Thoracic aorta (tissue), 2 donors: Measurements from ENCODE around the gene ITGA4. TPM values are rescaled to one million over a fixed set of nuclear protein-coding genes. Genes with fewer than 3 reads are reported as not detected.

ENCODE experiments used
- ATAC-seq: fragments of 150-250 bp; one replicate; pipeline ENCODE4 v1.8.0; 2017; ENCODE audit warnings: low read depth; ENCODE audit not compliant: insufficient number of reproducible peaks, low FRiP score
- DNase-seq: peaks from one replicate; pipeline ENCODE4 v3.0.0-alpha.2; 2020; ENCODE audit warnings: low spot score
- H3K27ac ChIP-seq, 2 donors: fragments of 200-600 bp; sonication (generic); 1 replicate in 1 of 2; 2 replicates in 1 of 2; pipeline ENCODE4 v1.5.1; 2016; ENCODE audit warnings: mild to moderate bottlenecking in 2 of 2, moderate library complexity in 2 of 2
- H3K27me3 ChIP-seq: fragments of 200-600 bp; sonication (generic); replicated peaks from 2 replicates; pipeline ENCODE4 v1.6.0; 2016; ENCODE audit warnings: mild to moderate bottlenecking; ENCODE audit not compliant: insufficient read depth
- H3K36me3 ChIP-seq: fragments of 200-600 bp; sonication (generic); one replicate; pipeline ENCODE4 v1.5.1; 2016
- H3K4me1 ChIP-seq, 2 donors: fragments of 200-600 bp; sonication (generic); 1 replicate in 1 of 2; 2 replicates in 1 of 2; pipeline versions ENCODE4 v1.5.1 to v1.6.0; 2016; ENCODE audit warnings: low read depth in 2 of 2, mild to moderate bottlenecking in 1 of 2; ENCODE audit not compliant: control insufficient read depth in 1 of 2
- H3K4me3 ChIP-seq: fragments of 200-600 bp; sonication (generic); 2 replicates; pipeline ENCODE4 v1.5.1; 2016; ENCODE audit warnings: mild to moderate bottlenecking
- H3K9me3 ChIP-seq: fragments of 200-600 bp; sonication (generic); 2 replicates; pipeline ENCODE4 v1.5.1; 2016
- total RNA-seq, 2 donors: library from RNA; depleted of rRNA; stranded (reverse); fragments of >200 nt; gene quantifications; one replicate each; pipeline versions ENCODE4 v1.1.0 to v1.2.3, GENCODE V29; 2016
- TF ChIP-seq, protein P1 (sequence below): fragments of 200-600 bp; sonication (generic); IDR thresholded peaks from one replicate; pipeline ENCODE4 v1.5.1; 2019; ENCODE audit warnings: antibody characterized with exemption

Gene ITGA4
- total RNA-seq, 2 donors from 2014 or later, result 21.9 to 40.3 TPM

- ATAC-seq (no peak), DNase-seq (no peak)
- Histone ChIP-seq H3K27ac (no peak overlapping the region), H3K27me3 (no peaks in the 10 kb centered on the region), H3K9me3 (no peaks in the 10 kb centered on the region), H3K36me3 (no peaks in the 10 kb centered on the region), H3K4me1 (peaks cover 0 to 4% of the 10 kb centered on the region in 2 donors), H3K4me3 (no peak overlapping the region)
- TF ChIP-seq, protein P1, sequence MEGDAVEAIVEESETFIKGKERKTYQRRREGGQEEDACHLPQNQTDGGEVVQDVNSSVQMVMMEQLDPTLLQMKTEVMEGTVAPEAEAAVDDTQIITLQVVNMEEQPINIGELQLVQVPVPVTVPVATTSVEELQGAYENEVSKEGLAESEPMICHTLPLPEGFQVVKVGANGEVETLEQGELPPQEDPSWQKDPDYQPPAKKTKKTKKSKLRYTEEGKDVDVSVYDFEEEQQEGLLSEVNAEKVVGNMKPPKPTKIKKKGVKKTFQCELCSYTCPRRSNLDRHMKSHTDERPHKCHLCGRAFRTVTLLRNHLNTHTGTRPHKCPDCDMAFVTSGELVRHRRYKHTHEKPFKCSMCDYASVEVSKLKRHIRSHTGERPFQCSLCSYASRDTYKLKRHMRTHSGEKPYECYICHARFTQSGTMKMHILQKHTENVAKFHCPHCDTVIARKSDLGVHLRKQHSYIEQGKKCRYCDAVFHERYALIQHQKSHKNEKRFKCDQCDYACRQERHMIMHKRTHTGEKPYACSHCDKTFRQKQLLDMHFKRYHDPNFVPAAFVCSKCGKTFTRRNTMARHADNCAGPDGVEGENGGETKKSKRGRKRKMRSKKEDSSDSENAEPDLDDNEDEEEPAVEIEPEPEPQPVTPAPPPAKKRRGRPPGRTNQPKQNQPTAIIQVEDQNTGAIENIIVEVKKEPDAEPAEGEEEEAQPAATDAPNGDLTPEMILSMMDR, result no peak
Measured at GRCh38 chr2:181463588-181463987, 6.4 kb downstream of the ITGA4 start.

GRCh38 chr2:181464966-181465365 lies 7.8 kb downstream of the ITGA4 start:
- Histone ChIP-seq H3K27me3 (no peaks in the 10 kb centered on the region), H3K4me1 (peaks cover 0 to 4% of the 10 kb centered on the region in 2 donors), H3K27ac (no peak overlapping the region), H3K36me3 (no peaks in the 10 kb centered on the region), H3K9me3 (no peaks in the 10 kb centered on the region), H3K4me3 (no peak overlapping the region)
- ATAC-seq (no peak), DNase-seq (no peak)
- TF ChIP-seq, protein P1, result no peak

DNA sequence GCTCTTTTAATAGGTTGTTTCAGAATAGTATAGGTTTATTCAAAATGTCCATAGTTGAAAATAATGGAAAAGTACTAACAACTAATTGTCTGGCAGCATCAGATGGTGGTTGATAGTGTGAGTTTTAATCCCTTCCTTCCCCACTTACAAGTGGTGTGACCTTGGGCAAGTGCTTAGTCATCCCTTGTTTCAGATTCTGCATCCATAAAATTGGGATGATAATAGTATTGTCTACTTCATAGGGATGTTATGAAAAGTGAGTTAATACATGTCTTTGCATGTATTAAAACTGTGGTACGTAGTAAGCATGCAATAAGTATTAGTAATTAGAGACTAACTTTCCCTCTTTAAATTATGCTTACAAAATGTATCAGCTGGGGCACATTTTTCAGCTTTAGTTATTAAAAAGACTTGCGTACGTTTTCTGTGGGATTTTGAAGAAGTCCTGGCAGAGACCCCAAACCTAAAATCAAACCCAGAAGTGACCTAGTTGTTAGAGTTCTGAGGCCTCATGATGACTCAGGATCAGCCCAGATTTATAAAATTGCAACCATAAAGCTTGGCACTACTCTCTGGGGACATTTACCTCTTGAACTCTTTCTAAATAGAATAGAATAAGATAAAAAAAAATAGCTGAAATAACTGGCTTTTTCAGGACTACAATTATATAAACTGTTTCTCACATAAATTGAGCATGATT lies 8.6 kb downstream of the ITGA4 start:
- Histone ChIP-seq H3K36me3 (no peaks in the 10 kb centered on the region), H3K4me3 (no peak overlapping the region), H3K4me1 (peaks cover 0 to 4% of the 10 kb centered on the region in 2 donors), H3K27ac (no peak overlapping the region), H3K9me3 (no peaks in the 10 kb centered on the region), H3K27me3 (no peaks in the 10 kb centered on the region)
- no peak for DNase-seq
- TF ChIP-seq, protein P1, result no peak
- no peak for ATAC-seq

- H3K27me3 ChIP-seq, result no peaks in the 10 kb centered on the region
- peaks cover 0 to 4% of the 10 kb centered on the region in 2 donors for H3K4me1 ChIP-seq
- TF ChIP-seq, protein P1, result peak; percentile 43
- H3K36me3 ChIP-seq, result no peaks in the 10 kb centered on the region
- DNase-seq (no peak), ATAC-seq (no peak)
- no peak overlapping the region for H3K4me3 ChIP-seq
- H3K27ac ChIP-seq, result no peak overlapping the region
- no peaks in the 10 kb centered on the region for H3K9me3 ChIP-seq
Measured at GRCh38 chr2:181466661-181467576, 9.7 kb downstream of the ITGA4 start.
